ENCODE data around the gene DNER.

The DNER gene

DNA sequence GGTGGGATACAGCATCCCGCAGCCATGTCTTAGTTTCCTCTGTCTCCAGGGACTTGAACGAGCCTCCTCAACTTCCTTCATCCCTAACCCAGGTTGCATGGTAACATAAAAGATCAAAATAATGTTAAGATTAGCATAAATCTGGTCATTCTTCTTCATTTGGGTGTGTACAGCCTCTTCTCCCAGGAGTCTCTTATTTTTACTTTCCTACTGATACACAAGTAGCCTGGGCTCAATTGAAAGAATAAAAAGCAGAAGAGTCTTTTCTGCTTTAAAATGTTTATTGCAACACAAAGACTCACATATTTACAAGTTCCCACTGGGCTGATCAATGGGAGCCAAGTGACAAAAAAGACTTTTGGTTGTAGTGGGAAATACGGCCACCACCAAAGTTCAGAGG is 305.4 kb downstream of the DNER start:
- TF ChIP-seq POLR2AphosphoS5 (IDR thresholded peaks at IDR 0.05; ENCODE audit: low read depth) (no peak), SPI1 (IDR thresholded peaks at IDR 0.05; ENCODE audit: borderline replicate concordance, low read depth) (no peak), GABPA (IDR thresholded peaks at IDR 0.05; ENCODE audit: low read depth) (no peak)
- TF ChIP-seq, protein P1, sequence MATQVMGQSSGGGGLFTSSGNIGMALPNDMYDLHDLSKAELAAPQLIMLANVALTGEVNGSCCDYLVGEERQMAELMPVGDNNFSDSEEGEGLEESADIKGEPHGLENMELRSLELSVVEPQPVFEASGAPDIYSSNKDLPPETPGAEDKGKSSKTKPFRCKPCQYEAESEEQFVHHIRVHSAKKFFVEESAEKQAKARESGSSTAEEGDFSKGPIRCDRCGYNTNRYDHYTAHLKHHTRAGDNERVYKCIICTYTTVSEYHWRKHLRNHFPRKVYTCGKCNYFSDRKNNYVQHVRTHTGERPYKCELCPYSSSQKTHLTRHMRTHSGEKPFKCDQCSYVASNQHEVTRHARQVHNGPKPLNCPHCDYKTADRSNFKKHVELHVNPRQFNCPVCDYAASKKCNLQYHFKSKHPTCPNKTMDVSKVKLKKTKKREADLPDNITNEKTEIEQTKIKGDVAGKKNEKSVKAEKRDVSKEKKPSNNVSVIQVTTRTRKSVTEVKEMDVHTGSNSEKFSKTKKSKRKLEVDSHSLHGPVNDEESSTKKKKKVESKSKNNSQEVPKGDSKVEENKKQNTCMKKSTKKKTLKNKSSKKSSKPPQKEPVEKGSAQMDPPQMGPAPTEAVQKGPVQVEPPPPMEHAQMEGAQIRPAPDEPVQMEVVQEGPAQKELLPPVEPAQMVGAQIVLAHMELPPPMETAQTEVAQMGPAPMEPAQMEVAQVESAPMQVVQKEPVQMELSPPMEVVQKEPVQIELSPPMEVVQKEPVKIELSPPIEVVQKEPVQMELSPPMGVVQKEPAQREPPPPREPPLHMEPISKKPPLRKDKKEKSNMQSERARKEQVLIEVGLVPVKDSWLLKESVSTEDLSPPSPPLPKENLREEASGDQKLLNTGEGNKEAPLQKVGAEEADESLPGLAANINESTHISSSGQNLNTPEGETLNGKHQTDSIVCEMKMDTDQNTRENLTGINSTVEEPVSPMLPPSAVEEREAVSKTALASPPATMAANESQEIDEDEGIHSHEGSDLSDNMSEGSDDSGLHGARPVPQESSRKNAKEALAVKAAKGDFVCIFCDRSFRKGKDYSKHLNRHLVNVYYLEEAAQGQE (IDR thresholded peaks at IDR 0.05; ENCODE audit: insufficient replicate concordance, low read depth), result no peak
- TF ChIP-seq, protein P2, sequence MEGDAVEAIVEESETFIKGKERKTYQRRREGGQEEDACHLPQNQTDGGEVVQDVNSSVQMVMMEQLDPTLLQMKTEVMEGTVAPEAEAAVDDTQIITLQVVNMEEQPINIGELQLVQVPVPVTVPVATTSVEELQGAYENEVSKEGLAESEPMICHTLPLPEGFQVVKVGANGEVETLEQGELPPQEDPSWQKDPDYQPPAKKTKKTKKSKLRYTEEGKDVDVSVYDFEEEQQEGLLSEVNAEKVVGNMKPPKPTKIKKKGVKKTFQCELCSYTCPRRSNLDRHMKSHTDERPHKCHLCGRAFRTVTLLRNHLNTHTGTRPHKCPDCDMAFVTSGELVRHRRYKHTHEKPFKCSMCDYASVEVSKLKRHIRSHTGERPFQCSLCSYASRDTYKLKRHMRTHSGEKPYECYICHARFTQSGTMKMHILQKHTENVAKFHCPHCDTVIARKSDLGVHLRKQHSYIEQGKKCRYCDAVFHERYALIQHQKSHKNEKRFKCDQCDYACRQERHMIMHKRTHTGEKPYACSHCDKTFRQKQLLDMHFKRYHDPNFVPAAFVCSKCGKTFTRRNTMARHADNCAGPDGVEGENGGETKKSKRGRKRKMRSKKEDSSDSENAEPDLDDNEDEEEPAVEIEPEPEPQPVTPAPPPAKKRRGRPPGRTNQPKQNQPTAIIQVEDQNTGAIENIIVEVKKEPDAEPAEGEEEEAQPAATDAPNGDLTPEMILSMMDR (IDR thresholded peaks at IDR 0.05; ENCODE audit: insufficient read depth, low read length), result no peak
- no peak overlapping the region for H3K4me3 ChIP-seq (replicated peaks; ENCODE audit: insufficient read depth, low read length)
- no peak overlapping the region for H3K27ac ChIP-seq (replicated peaks)
- H3K27me3 ChIP-seq (ENCODE audit: insufficient read depth, poor library complexity, severe bottlenecking), result no peaks in the 10 kb centered on the region
- DNase-seq (ENCODE audit: low read depth in 1 of 2, low spot score in 1 of 2), result no peak

DNA sequence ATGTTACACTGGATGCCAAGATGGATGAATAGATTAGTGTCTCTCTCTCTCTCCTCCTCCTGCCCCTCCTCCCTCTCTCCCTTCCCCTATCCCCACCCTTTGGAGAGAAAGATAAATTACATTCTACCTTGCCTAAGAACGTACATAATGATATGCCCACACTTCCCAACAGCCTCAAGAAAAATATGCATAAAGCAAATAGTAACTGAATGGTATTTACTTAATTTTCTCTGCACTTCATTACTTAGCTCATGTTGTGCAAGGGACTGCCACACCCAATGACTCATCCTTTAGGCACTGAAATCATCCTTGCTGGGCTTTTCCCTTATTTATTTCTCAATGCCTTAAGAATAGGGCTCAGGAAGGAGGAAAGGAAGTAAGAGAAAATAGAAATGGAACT is 306.0 kb downstream of the DNER start:
- Histone ChIP-seq H3K27me3 (ENCODE audit: insufficient read depth, poor library complexity, severe bottlenecking) (no peaks in the 10 kb centered on the region), H3K4me3 (replicated peaks; ENCODE audit: insufficient read depth, low read length) (no peak overlapping the region), H3K27ac (replicated peaks) (no peak overlapping the region)
- TF ChIP-seq GABPA (IDR thresholded peaks at IDR 0.05; ENCODE audit: low read depth) (no peak), POLR2AphosphoS5 (IDR thresholded peaks at IDR 0.05; ENCODE audit: low read depth) (no peak), SPI1 (IDR thresholded peaks at IDR 0.05; ENCODE audit: borderline replicate concordance, low read depth) (no peak)
- TF ChIP-seq, protein P1 (IDR thresholded peaks at IDR 0.05; ENCODE audit: insufficient replicate concordance, low read depth), result no peak
- TF ChIP-seq, protein P2 (IDR thresholded peaks at IDR 0.05; ENCODE audit: insufficient read depth, low read length), result no peak
- DNase-seq (ENCODE audit: low read depth in 1 of 2, low spot score in 1 of 2), result peak; percentile 48 to 74

DNA sequence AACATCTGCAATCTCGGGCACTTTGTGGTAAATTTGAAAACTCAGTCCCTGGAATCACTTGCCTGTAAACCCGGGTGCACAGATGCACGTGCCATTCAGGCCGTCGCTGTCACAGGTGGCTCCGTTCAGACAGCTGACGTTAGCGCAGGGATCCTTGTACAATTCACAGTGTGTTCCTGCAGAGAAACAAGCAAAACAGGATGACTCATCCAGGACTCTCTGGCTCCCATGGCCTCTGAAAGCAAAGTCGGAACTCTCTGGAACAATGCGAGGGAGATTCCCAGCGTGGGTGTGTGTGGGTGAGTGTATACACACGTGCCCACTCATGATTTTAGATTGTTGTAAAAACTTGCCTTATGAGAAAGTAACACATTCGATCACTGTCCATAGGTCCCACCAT is 307.2 kb downstream of the DNER start:
- H3K4me3 ChIP-seq (replicated peaks; ENCODE audit: insufficient read depth, low read length), result no peak overlapping the region
- H3K27me3 ChIP-seq (ENCODE audit: insufficient read depth, poor library complexity, severe bottlenecking), result no peaks in the 10 kb centered on the region
- DNase-seq (ENCODE audit: low read depth in 1 of 2, low spot score in 1 of 2), result no peak
- H3K27ac ChIP-seq (replicated peaks), result no peak overlapping the region
- TF ChIP-seq POLR2AphosphoS5 (IDR thresholded peaks at IDR 0.05; ENCODE audit: low read depth), result no peak
- TF ChIP-seq, protein P2 (IDR thresholded peaks at IDR 0.05; ENCODE audit: insufficient read depth, low read length), result no peak
- no peak for TF ChIP-seq GABPA (IDR thresholded peaks at IDR 0.05; ENCODE audit: low read depth)
- TF ChIP-seq, protein P1 (IDR thresholded peaks at IDR 0.05; ENCODE audit: insufficient replicate concordance, low read depth), result no peak
- no peak for TF ChIP-seq SPI1 (IDR thresholded peaks at IDR 0.05; ENCODE audit: borderline replicate concordance, low read depth)
